GM12892 (cell line): ENCODE results near the gene NR2E3.

ENCODE experiments used
- POLR2A ChIP-seq: IDR thresholded peaks from 2 replicates; pipeline ENCODE4 v1.6.1; 2011; ENCODE audit warnings: low read depth, low read length, control low read depth
- POLR2AphosphoS5 ChIP-seq: IDR thresholded peaks from 2 replicates; pipeline ENCODE4 v1.6.1; 2011; ENCODE audit warnings: low read depth, low read length, control low read depth

DNA sequence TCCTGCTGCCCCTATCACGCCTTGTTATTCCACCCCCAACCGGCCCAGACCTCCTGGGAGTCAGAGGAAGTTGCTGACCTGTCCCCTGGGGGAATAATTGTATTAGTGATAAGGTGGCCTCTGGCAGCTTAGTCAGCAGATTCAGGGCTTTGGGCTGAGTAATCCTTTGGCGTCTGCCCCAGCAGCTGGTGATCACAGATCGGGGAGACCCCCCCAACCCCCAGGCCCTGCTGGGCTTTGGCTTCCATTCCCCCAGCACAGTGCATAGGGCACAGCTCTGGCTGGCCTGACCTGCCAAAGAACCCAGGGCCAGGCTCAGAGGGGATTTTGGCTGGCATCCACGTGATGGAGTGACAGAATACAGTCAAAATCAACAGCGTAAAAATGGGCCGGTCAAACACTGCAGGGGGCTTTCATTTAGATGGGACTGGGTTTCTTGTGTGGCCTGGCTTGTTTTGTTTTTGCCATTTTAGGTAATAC lies 3.9 kb upstream of the NR2E3 start:
- TF ChIP-seq POLR2A = no peak
- TF ChIP-seq POLR2AphosphoS5 = no peak
